ENCODE data around the gene ZNF428.

ZNF428 gene

GRCh38 chr19:43561139-43561970 is 58.1 kb downstream of the ZNF428 start:
- no peak for DNase-seq

- DNase-seq: no peak
Observed at GRCh38 chr19:43560687-43561086, 58.7 kb downstream of the ZNF428 start.
